Upper lobe of left lung (tissue), 6 donors: ENCODE results near the gene NEK1. TPM values are rescaled to one million over a fixed set of nuclear protein-coding genes. Genes with fewer than 3 reads are reported as not detected.

Experiments
- ATAC-seq, 2 donors: fragments of 200-7000 bp; cut with Tn5 transposase; one replicate each; pipeline ENCODE4 v1.9.1; 2022; ENCODE audit warnings: mild to moderate bottlenecking in 2 of 2, moderate library complexity in 2 of 2; ENCODE audit not compliant: low FRiP score in 2 of 2
- DNase-seq, 2 donors: peaks; one replicate each; pipeline ENCODE4 v3.0.0-alpha.2; 2019 to 2020
- H3K27ac ChIP-seq, 4 donors: fragments of 200-600 bp; sonication (generic); one replicate each; pipeline ENCODE4 v1.5.1; 2016 to 2019
- H3K27me3 ChIP-seq, 4 donors: fragments of 200-600 bp; sonication (generic); one replicate each; pipeline ENCODE4 v1.5.1; 2017 to 2019
- H3K36me3 ChIP-seq, 4 donors: fragments of 200-600 bp; sonication (generic); one replicate each; pipeline ENCODE4 v1.5.1; 2016 to 2019
- H3K4me1 ChIP-seq, 4 donors: fragments of 200-600 bp; sonication (generic); one replicate each; pipeline ENCODE4 v1.5.1; 2018 to 2019
- H3K4me3 ChIP-seq, 4 donors: fragments of 200-600 bp; sonication (generic); one replicate each; pipeline ENCODE4 v1.5.1; 2017 to 2019; ENCODE audit warnings: mild to moderate bottlenecking in 2 of 4, moderate library complexity in 1 of 4
- H3K9me3 ChIP-seq, 4 donors: fragments of 200-600 bp; sonication (generic); one replicate each; pipeline ENCODE4 v1.5.1; 2018 to 2019
- EP300 ChIP-seq, 4 donors: sonication (generic); formaldehyde crosslinking; IDR thresholded peaks; one replicate each; pipeline ENCODE4 v1.5.1; 2017; ENCODE audit warnings: antibody characterized with exemption in 4 of 4, control low read depth in 2 of 4
- POLR2A ChIP-seq, 4 donors: fragments of 450-650 bp; IDR thresholded peaks; one replicate each; pipeline ENCODE4 v1.5.1; 2016 to 2017; ENCODE audit warnings: antibody characterized with exemption in 4 of 4, mild to moderate bottlenecking in 2 of 4
- POLR2AphosphoS5 ChIP-seq, 2 donors: sonication (generic); formaldehyde crosslinking; IDR thresholded peaks; one replicate each; pipeline ENCODE4 v1.5.1; 2017; ENCODE audit warnings: antibody characterized with exemption in 2 of 2
- WGBS, 2 donors: methylation state at CpG; one replicate each; pipeline ENCODE4 v1.1.5; 2017 to 2018; 5-methylcytosine and 5-hydroxymethylcytosine counted together
- total RNA-seq, 6 donors: library from RNA; depleted of rRNA in 4 of 6; stranded (reverse); fragments of >200 nt in 4 of 6; gene quantifications; one replicate each; pipeline versions ENCODE4 v1.1.0 to v1.2.1, GENCODE V29; 2016 to 2021
- TF ChIP-seq, protein P1 (sequence below), 6 experiments: fragments of 450-650 bp in 4 of 6; fragments of 200-600 bp in 2 of 6; sonication (generic) in 2 of 6; IDR thresholded peaks; one replicate each; pipeline ENCODE4 v1.5.1; 2016 to 2019; ENCODE audit warnings: antibody characterized with exemption in 6 of 6
- donor health status: DM: no; HTN: no; CAD: no; lungs with moderate emphysema.
- donor health status: DM: no; HTN: yes; CAD: no; lungs with severe emphysema.

The NEK1 gene
- total RNA-seq, 6 donors from 2014 or later, result 6.9 to 24.2 (median 10.3) TPM

DNA sequence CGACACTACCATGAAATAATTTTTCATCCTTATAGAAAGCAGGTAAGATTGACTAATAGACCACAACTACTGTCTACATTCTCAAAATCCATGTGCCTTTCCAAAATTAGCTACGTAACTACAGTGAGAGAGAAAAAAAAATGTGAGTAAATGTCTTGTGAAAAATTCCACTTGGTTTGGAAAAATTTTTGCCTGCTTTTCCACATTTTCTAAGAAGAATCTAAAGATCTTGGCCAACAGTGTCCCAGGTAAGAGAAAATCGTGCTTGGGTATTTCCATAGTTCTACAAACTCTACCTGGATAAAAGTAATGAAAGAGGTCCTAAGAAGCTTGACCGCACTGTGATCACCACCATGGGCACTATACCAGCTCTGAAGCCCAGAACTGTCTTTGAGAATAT, 6.6 kb upstream of the NEK1 start:
- ATAC-seq (no peak), DNase-seq (no peak)
- peak overlapping the region; percentile 87 to 97 (median 94) for H3K27ac ChIP-seq
- H3K4me3 ChIP-seq, result peak overlapping the region in 2 of 4 donors; percentile 63 to 66
- peaks cover 14 to 28% (median 26%) of the 10 kb centered on the region in 4 donors for H3K4me1 ChIP-seq
- WGBS, 2 donors, result 85 to 93% methylated on average over 4 of the region's 4 CpGs
- no peaks in the 10 kb centered on the region for H3K36me3 ChIP-seq
- H3K27me3 ChIP-seq, result no peaks in the 10 kb centered on the region
- H3K9me3 ChIP-seq, result no peaks in the 10 kb centered on the region
- TF ChIP-seq EP300 (IDR thresholded peaks at IDR 0.05) (no peak), POLR2AphosphoS5 (IDR thresholded peaks at IDR 0.05) (no peak), POLR2A (IDR thresholded peaks at IDR 0.05) (no peak)
- TF ChIP-seq, protein P1, sequence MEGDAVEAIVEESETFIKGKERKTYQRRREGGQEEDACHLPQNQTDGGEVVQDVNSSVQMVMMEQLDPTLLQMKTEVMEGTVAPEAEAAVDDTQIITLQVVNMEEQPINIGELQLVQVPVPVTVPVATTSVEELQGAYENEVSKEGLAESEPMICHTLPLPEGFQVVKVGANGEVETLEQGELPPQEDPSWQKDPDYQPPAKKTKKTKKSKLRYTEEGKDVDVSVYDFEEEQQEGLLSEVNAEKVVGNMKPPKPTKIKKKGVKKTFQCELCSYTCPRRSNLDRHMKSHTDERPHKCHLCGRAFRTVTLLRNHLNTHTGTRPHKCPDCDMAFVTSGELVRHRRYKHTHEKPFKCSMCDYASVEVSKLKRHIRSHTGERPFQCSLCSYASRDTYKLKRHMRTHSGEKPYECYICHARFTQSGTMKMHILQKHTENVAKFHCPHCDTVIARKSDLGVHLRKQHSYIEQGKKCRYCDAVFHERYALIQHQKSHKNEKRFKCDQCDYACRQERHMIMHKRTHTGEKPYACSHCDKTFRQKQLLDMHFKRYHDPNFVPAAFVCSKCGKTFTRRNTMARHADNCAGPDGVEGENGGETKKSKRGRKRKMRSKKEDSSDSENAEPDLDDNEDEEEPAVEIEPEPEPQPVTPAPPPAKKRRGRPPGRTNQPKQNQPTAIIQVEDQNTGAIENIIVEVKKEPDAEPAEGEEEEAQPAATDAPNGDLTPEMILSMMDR (IDR thresholded peaks at IDR 0.05), result no peak

DNA sequence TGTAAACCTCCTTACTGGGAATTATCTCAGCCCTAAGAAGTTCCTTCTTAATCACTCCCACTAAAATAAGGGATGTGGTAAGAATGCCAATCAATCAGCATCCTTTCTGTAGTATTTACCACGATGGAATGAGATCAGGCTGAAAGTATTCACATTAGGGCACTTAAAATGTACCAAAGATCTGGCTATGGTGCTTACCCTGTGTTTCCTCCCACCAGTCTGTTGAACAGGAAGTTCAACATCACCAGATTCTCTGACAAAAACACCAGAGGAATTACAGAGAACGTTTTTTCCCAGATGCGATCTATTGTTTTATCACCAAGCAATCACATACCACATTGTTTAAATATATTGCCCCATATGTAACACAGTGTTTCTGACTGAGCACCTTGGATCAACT, 5.9 kb upstream of the NEK1 start:
- Histone ChIP-seq H3K9me3 (no peaks in the 10 kb centered on the region), H3K36me3 (no peaks in the 10 kb centered on the region), H3K4me1 (peaks cover 14 to 30% (median 28%) of the 10 kb centered on the region in 4 donors), H3K4me3 (no peak overlapping the region), H3K27me3 (no peaks in the 10 kb centered on the region), H3K27ac (no peak overlapping the region)
- WGBS, 2 donors, result 22 to 37% methylated on average over 3 of the region's 3 CpGs
- TF ChIP-seq POLR2A (IDR thresholded peaks at IDR 0.05) (no peak), EP300 (IDR thresholded peaks at IDR 0.05) (no peak), POLR2AphosphoS5 (IDR thresholded peaks at IDR 0.05) (no peak)
- TF ChIP-seq, protein P1 (IDR thresholded peaks at IDR 0.05), result no peak
- ATAC-seq, result no peak
- DNase-seq, result no peak

DNA sequence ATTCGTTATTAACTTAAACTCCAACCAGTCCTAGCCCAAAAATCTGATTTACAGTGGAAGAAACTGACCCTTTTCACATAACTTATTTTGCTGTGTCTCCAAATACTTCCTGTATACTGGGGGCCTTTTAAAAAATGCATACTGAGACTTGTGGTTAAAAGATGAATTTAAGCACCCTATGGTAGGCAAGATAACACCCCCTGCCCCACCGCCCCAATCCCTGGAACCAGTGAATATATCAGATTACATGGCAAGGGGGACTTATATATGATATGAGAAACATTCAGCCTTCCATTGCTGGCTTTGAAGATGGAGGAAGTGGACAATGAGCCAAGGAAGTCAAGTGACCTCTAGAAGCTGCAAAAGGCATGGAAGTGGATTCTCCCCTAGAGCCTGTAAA, 4.9 kb upstream of the NEK1 start:
- H3K9me3 ChIP-seq, result no peaks in the 10 kb centered on the region
- TF ChIP-seq, protein P1 (IDR thresholded peaks at IDR 0.05), result no peak
- no peak for TF ChIP-seq POLR2A (IDR thresholded peaks at IDR 0.05)
- no peak for TF ChIP-seq POLR2AphosphoS5 (IDR thresholded peaks at IDR 0.05)
- no peak for TF ChIP-seq EP300 (IDR thresholded peaks at IDR 0.05)
- no peak overlapping the region for H3K4me3 ChIP-seq
- DNase-seq, result no peak
- no peak overlapping the region for H3K27ac ChIP-seq
- peaks cover 8 to 26% (median 25%) of the 10 kb centered on the region in 4 donors for H3K4me1 ChIP-seq
- no peaks in the 10 kb centered on the region for H3K36me3 ChIP-seq
- no peak for ATAC-seq
- 78 to 82% methylated on average over 2 of the region's 2 CpGs for WGBS, 2 donors
- no peaks in the 10 kb centered on the region for H3K27me3 ChIP-seq

DNA sequence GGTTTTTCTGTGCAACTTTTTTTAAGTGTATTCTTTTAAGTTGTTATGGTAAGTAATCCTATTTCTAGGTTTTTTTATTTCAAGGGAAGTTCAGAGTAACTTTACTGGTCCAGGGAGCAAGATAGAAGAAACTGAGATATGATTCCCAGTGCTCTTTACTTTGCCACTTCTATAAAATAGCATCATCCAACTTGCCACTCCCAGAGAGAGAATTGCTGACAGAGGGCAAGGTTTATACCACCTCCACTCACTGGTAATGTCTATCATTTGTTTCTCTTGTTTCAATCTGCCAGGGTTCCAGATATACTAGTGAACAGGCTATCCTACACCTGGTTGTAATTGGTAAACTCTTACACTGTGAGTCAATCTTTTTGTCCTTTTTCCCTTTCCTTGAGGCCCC, 4.5 kb upstream of the NEK1 start:
- Histone ChIP-seq H3K9me3 (no peaks in the 10 kb centered on the region), H3K4me3 (no peak overlapping the region), H3K4me1 (peaks cover 6 to 22% (median 21%) of the 10 kb centered on the region in 4 donors), H3K27me3 (no peaks in the 10 kb centered on the region), H3K36me3 (no peaks in the 10 kb centered on the region), H3K27ac (no peak overlapping the region)
- DNase-seq, result no peak
- no peak for ATAC-seq
- TF ChIP-seq POLR2A (IDR thresholded peaks at IDR 0.05) (no peak), POLR2AphosphoS5 (IDR thresholded peaks at IDR 0.05) (no peak), EP300 (IDR thresholded peaks at IDR 0.05) (no peak)
- TF ChIP-seq, protein P1 (IDR thresholded peaks at IDR 0.05), result no peak

DNA sequence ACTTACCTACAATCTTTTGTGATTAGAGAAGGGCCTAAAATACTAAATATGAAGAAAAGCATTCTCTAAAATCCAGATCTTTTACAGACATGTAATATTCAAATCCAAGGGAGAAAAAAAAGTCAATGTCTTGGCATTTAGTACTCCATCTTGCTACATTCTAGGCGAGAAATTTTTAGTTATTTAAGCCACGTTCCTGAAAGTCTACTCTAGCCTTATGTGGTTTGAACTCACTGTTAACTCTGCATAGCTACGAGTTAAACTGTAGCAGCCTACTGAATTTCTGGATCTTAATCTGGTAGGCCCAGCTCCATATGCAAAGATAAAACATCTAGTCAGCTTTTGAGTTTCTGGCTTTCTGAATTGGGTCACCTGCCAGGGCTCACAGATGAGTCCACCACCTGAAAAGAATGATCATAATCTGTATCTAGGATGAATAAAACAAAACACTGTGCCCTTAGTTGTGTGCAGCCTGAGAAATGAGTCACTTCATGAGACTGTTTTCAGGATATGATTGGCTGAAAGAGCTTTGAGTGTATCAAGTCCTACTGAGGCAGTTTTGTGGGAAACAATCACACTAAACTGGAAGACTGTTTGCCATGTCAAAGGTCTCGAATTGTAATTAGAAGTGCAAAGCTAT, 3.2 kb upstream of the NEK1 start:
- Histone ChIP-seq H3K36me3 (no peaks in the 10 kb centered on the region), H3K27ac (no peak overlapping the region), H3K4me1 (peaks cover 18 to 28% (median 20%) of the 10 kb centered on the region in 4 donors), H3K27me3 (no peaks in the 10 kb centered on the region), H3K4me3 (no peak overlapping the region), H3K9me3 (no peaks in the 10 kb centered on the region)
- ATAC-seq (no peak), DNase-seq (no peak)
- 81 to 83% methylated on average over 4 of the region's 4 CpGs for WGBS, 2 donors
- TF ChIP-seq POLR2A (IDR thresholded peaks at IDR 0.05) (no peak), POLR2AphosphoS5 (IDR thresholded peaks at IDR 0.05) (no peak), EP300 (IDR thresholded peaks at IDR 0.05) (no peak)
- TF ChIP-seq, protein P1 (IDR thresholded peaks at IDR 0.05), result no peak
